Esophagus (tissue), 2 donors: ENCODE results near the gene AZIN2. TPM values are rescaled to one million over a fixed set of nuclear protein-coding genes. Genes with fewer than 3 reads are reported as not detected.

Source experiments
- H3K27ac ChIP-seq, 2 donors: one replicate each; pipeline ENCODE4 v1.5.1; 2013; ENCODE audit warnings: low read depth in 2 of 2, mild to moderate bottlenecking in 2 of 2, inconsistent platforms in 1 of 2, low read length in 1 of 2, moderate library complexity in 1 of 2
- H3K27me3 ChIP-seq, 2 donors: one replicate each; pipeline ENCODE4 v1.6.1; 2013; ENCODE audit warnings: low read length in 2 of 2, control low read depth in 1 of 2, mild to moderate bottlenecking in 1 of 2; ENCODE audit not compliant: insufficient read depth in 2 of 2, control insufficient read depth in 1 of 2
- H3K36me3 ChIP-seq, 2 donors: one replicate each; pipeline ENCODE4 v1.6.1; 2013; ENCODE audit warnings: low read length in 1 of 2; ENCODE audit not compliant: control insufficient read depth in 2 of 2, insufficient read depth in 2 of 2
- H3K4me1 ChIP-seq, 2 donors: one replicate each; pipeline ENCODE4 v1.6.1; 2013; ENCODE audit warnings: low read length in 1 of 2; ENCODE audit not compliant: control insufficient read depth in 2 of 2, insufficient read depth in 2 of 2
- H3K4me3 ChIP-seq, 2 donors: one replicate each; pipeline ENCODE4 v1.5.1; 2013; ENCODE audit warnings: low read length in 2 of 2, mild to moderate bottlenecking in 2 of 2, low read depth in 1 of 2, moderate library complexity in 1 of 2
- H3K9me3 ChIP-seq, 2 donors: one replicate each; pipeline ENCODE4 v1.6.1; 2013; ENCODE audit warnings: mild to moderate bottlenecking in 2 of 2, low read depth in 1 of 2, low read length in 1 of 2, moderate library complexity in 1 of 2; ENCODE audit not compliant: control insufficient read depth in 2 of 2, insufficient read depth in 1 of 2
- WGBS, 2 donors: extraction: QIAGEN DNeasy Blood & Tissue Kit; methylation state at CpG; one replicate each; pipeline ENCODE4 v1.1.7; 2013; 5-methylcytosine and 5-hydroxymethylcytosine counted together
- polyA plus RNA-seq, 2 donors: library from polyadenylated mRNA; stranded (reverse); fragments of 200-250 nt; gene quantifications; one replicate each; pipeline ENCODE4 v1.2.3, GENCODE V29; 2013
- donor health status: healthy with polysubstance abuse.
- donor health status: Bipolar disorder and iron deficiency.

The AZIN2 gene
- polyA plus RNA-seq, 2 donors = 0.63 to 0.72 TPM

DNA sequence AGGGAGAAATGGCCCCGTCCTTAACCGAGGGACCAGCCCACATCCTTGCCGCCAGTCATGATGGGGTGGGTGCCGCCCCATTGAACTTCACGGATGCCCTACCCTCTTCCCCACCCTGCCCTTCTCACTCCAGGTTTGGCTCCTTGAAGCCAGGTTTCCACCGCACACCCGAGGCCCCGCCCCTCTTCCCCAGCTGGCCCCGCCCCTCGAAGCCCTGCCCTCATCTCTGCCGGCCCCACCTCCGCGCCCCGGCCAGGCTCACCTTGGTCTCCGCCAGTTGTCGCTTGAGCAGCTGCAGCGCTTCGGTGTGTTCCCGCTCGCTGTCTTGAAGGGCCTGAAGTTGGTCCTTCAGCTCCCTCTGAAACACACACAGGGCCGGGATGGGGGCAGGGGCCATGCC, 84.3 kb downstream of the AZIN2 start:
- Histone ChIP-seq H3K4me3 (no peak overlapping the region), H3K36me3 (peaks cover 4 to 7% of the 10 kb centered on the region in 2 donors), H3K27me3 (no peaks in the 10 kb centered on the region), H3K4me1 (peaks cover 0 to 6% of the 10 kb centered on the region in 2 donors), H3K27ac (no peak overlapping the region), H3K9me3 (no peaks in the 10 kb centered on the region)
- WGBS, 2 donors = 85 to 89% methylated on average over 19 to 21 of the region's 21 CpGs

DNA sequence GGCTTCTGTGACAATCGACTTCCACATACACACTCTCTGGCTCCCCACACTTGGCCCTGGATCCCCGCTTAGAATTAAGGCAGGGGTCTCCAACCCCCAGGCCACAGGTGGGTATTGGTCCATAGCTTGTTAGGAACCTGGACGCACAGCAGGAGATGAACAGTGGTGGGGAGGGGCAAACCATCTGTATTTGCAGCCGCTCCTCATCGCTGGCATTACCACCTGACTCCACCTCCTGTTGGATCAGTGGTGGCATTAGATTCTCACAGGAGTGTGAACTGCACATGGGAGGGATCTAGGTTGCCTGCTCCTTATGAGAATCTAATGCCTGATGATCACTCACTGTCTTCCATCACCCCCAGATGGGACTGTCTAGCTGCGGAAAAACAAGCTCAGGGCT, 84.9 kb downstream of the AZIN2 start:
- H3K9me3 ChIP-seq = no peaks in the 10 kb centered on the region
- no peak overlapping the region for H3K4me3 ChIP-seq
- H3K27ac ChIP-seq = no peak overlapping the region
- H3K36me3 ChIP-seq = peaks cover 4 to 7% of the 10 kb centered on the region in 2 donors
- H3K4me1 ChIP-seq = peaks cover 0 to 6% of the 10 kb centered on the region in 2 donors
- WGBS, 2 donors = 92 to 93% methylated on average over 6 of the region's 6 CpGs
- no peaks in the 10 kb centered on the region for H3K27me3 ChIP-seq

DNA sequence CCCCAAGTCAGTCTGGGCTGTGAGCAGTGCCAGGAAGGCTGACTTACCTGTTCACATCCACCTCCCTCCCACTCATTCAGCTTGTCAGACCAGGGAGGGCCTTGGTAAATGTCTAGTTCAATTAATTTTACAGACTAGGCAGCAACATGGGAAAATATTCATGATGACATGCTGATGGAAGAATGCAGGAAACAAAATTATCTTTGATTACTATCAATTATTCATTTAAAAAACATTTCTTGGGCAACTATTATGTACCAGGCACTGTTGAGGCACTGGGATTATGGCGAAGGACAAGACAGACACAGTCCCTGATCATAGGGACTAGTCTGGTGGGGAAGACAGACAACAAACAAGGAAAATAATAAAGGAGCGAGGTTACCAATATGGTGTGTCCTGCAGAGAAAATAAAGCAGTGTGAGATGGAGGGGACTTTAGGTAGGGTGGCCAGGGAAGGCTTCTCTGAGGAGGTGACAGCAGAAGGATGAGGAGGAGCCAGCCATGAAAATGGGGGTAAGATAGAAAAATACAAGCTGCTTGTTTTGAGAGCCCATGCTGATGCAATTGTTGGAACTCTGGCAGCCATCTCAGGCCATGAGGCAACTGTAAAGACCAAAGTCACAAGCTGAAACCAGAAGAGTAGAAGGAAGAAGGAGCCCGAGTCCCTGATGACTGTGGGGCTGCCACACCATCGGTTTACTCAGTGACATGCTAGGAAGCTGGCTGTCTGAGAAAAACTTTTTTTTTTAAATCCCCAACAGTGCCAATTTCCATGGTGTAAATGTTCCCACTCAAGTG, 86.9 kb downstream of the AZIN2 start:
- H3K36me3 ChIP-seq = peaks cover 4 to 7% of the 10 kb centered on the region in 2 donors
- H3K9me3 ChIP-seq = no peaks in the 10 kb centered on the region
- H3K27me3 ChIP-seq = no peaks in the 10 kb centered on the region
- WGBS, 2 donors = 94 to 96% methylated on average over 4 of the region's 4 CpGs
- peaks cover 0 to 4% of the 10 kb centered on the region in 2 donors for H3K4me1 ChIP-seq
- no peak overlapping the region for H3K27ac ChIP-seq
- no peak overlapping the region for H3K4me3 ChIP-seq

DNA sequence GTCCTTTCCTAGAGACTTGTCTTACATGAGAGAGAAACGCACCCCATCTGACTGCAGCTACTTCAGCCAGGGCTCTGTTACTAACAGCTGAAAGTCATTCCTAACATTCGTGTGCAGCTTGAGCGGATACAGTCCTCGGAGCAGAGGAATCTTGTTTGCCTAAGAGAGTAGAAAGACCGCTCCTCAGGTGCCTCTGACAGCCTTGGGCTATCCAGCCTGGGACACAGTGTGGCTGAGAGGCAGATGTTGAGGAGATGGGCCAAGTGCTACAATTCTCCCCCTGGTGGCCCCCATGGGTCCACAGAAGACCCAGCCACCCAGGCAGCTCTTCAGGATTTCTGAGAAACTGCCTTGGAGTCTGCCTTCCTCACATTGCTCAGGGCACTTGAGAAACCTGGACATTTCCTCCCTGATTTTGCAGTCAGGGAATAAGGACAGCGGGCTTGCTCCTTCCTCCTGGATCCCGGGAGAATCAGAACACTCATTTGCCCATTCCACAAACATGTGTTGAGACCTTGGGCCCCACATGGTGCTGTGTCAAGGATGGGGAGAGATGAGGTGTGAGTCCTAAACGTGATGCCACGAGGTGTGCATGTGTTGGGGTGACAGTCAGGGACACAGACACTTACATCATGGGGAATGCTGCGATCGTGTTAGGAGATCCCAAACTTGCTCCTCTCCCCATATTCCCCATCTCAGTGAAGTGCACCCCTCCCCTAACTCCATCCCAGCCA, 87.8 kb downstream of the AZIN2 start:
- Histone ChIP-seq H3K36me3 (peaks cover 4 to 11% of the 10 kb centered on the region in 2 donors), H3K9me3 (no peaks in the 10 kb centered on the region), H3K4me3 (no peak overlapping the region), H3K27me3 (no peaks in the 10 kb centered on the region), H3K4me1 (peaks cover 0 to 4% of the 10 kb centered on the region in 2 donors), H3K27ac (no peak overlapping the region)
- WGBS, 2 donors = 78 to 79% methylated on average over 11 of the region's 11 CpGs

DNA sequence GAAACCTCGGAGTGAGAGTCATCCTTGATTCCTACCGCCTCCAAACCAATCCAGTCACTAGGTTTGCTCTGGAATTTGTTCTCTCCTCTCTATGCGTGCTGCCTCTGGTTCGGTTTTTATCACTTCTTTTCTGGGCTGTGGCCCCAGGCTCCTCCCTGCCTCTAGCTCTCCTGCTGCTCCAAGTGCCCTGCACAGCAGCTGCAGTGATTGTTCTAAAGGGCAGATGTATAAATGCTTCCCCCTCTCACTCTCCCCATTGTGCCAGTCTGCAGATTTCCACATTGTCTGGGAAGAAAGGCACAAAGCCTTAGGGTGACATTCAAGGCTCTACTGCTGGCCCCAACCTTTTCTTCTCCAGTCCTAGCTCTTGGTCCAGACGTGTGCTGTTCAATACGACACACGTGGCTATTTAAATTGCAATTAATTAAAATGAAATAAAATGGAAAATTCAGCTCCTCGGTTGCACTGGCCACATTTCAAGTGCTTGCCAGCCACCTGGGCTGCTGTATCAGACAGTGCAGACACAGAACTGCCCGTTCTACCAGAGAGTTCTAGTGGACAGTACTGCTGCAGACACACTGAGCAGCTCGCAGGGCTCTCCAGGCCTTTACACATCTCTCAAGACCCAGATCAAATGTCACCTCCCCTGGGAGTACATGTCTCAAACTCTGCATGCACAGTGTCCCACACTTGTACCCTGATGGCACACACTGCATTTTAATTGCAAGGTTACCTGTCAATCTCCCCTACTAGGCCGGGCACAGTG, 88.5 kb downstream of the AZIN2 start:
- H3K27ac ChIP-seq = no peak overlapping the region
- H3K36me3 ChIP-seq = peaks cover 4 to 11% of the 10 kb centered on the region in 2 donors
- H3K4me1 ChIP-seq = peaks cover 0 to 4% of the 10 kb centered on the region in 2 donors
- no peaks in the 10 kb centered on the region for H3K27me3 ChIP-seq
- no peaks in the 10 kb centered on the region for H3K9me3 ChIP-seq
- no peak overlapping the region for H3K4me3 ChIP-seq
- 72 to 74% methylated on average over 11 of the region's 11 CpGs for whole genome bisulfite sequencing, 2 donors

Other genes starting within 250 kb of the AZIN2 start
- under 1 TPM; 0.53 to 0.90 TPM for gene FNDC5, start 210.2 kb upstream of the AZIN2 start, polyA plus RNA-seq
- under 1 TPM in 1 of 2 donors, not detected in 1; 0.15 TPM for gene HPCA, start 194.7 kb upstream of the AZIN2 start, polyA plus RNA-seq
- gene TMEM54, start 179.8 kb upstream of the AZIN2 start, polyA plus RNA-seq = 100 to 1,000 TPM in 1 of 2 donors, 10 to 100 TPM in 1; 93.0 to 133 TPM
- 10 to 100 TPM; 10.7 to 19.9 TPM for gene RNF19B, start 116.3 kb upstream of the AZIN2 start, polyA plus RNA-seq
- 100 to 1,000 TPM in 1 of 2 donors, 10 to 100 TPM in 1; 63.2 to 106 TPM for gene AK2, start 44.3 kb upstream of the AZIN2 start, polyA plus RNA-seq
- 1 to 10 TPM; 4.6 to 5.0 TPM for gene TRIM62, start 100.9 kb downstream of the AZIN2 start, polyA plus RNA-seq
- 10 to 100 TPM in 1 of 2 donors, 1 to 10 TPM in 1; 6.8 to 13.3 TPM for gene ZNF362, start 175.3 kb downstream of the AZIN2 start, polyA plus RNA-seq
- under 1 TPM in 1 of 2 donors, not detected in 1; 0.04 TPM for gene A3GALT2, start 239.9 kb downstream of the AZIN2 start, polyA plus RNA-seq